IMR-90 (cell line): ENCODE data around the gene ERMARD. TPM values are rescaled to one million over a fixed set of nuclear protein-coding genes. Genes with fewer than 3 reads are reported as not detected.

Source experiments
- ATAC-seq: fragments of 200-7000 bp; cut with Tn5 transposase; 2 replicates; pipeline ENCODE4 v1.9.1; 2020; ENCODE audit warnings: low read depth, mild to moderate bottlenecking, moderate library complexity
- BruUV-seq: library from RNA; stranded (reverse); fragments of 400-500 nt; replicated peaks from 2 replicates; lab custom pipeline; 2021; lab: Mats Ljungman, UMichigan
- CTCF ChIA-PET: fragments of 300-600 bp; formaldehyde crosslinking; extraction: SDS; loops from one replicate; lab custom pipeline; 2021; ENCODE audit warnings: antibody characterized with exemption; lab: Yijun Ruan, JAX
- POLR2A ChIA-PET: fragments of 300-600 bp; sonication (Branson Sonifier 250); formaldehyde crosslinking; loops from one replicate; lab custom pipeline; 2022; ENCODE audit warnings: antibody characterized with exemption; ENCODE audit not compliant: unreplicated experiment; lab: Charles Lee
- DNase-seq: peaks from one replicate; pipeline ENCODE4 v3.0.0; 2013
- H2AFZ ChIP-seq: replicated peaks from 2 replicates; pipeline ENCODE3; 2013; ENCODE audit warnings: low read length, mild to moderate bottlenecking; ENCODE audit not compliant: poor library complexity
- H2AK5ac ChIP-seq: 2 replicates; pipeline ENCODE4 v1.6.1; 2013; ENCODE audit warnings: low read depth, low read length, inconsistent platforms
- H2AK9ac ChIP-seq: replicated peaks from 2 replicates; pipeline ENCODE3; 2013; ENCODE audit warnings: mild to moderate bottlenecking, low read depth, low read length, moderate library complexity; ENCODE audit not compliant: poor library complexity
- H2BK120ac ChIP-seq: 2 replicates; pipeline ENCODE4 v1.6.1; 2013; ENCODE audit warnings: low read depth, low read length, inconsistent platforms
- H2BK15ac ChIP-seq: 3 replicates; pipeline ENCODE4 v1.6.1; 2013; ENCODE audit warnings: low read depth, low read length, inconsistent platforms
- H2BK20ac ChIP-seq: 2 replicates; pipeline ENCODE4 v1.6.1; 2013; ENCODE audit warnings: low read depth, mild to moderate bottlenecking, inconsistent platforms, low read length, moderate library complexity
- H2BK5ac ChIP-seq: 2 replicates; pipeline ENCODE4 v1.6.1; 2013; ENCODE audit warnings: mild to moderate bottlenecking, low read depth, low read length, inconsistent platforms; ENCODE audit not compliant: poor library complexity, severe bottlenecking
- H3K14ac ChIP-seq: replicated peaks from 2 replicates; pipeline ENCODE4 v1.6.1; 2013; ENCODE audit warnings: low read depth, low read length, inconsistent platforms
- H3K18ac ChIP-seq: 2 replicates; pipeline ENCODE4 v1.6.1; 2013; ENCODE audit warnings: low read depth, low read length, control low read depth
- H3K23ac ChIP-seq: 2 replicates; pipeline ENCODE4 v1.6.1; 2013; ENCODE audit warnings: low read depth, low read length, inconsistent platforms
- H3K27ac ChIP-seq: 2 replicates; pipeline ENCODE4 v1.5.1; 2013; ENCODE audit warnings: mild to moderate bottlenecking, control low read depth, low read length; ENCODE audit not compliant: insufficient read depth
- H3K27me3 ChIP-seq: 2 replicates; pipeline ENCODE4 v1.6.1; 2013; ENCODE audit warnings: low read length; ENCODE audit not compliant: control insufficient read depth, insufficient read depth
- H3K36me3 ChIP-seq: 2 replicates; pipeline ENCODE4 v1.6.1; 2013; ENCODE audit warnings: low read length, mixed read lengths; ENCODE audit not compliant: control insufficient read depth, insufficient read depth
- H3K4ac ChIP-seq: 2 replicates; pipeline ENCODE4 v1.6.1; 2013; ENCODE audit warnings: low read depth, low read length, inconsistent platforms
- H3K4me1 ChIP-seq: 2 replicates; pipeline ENCODE4 v1.6.1; 2013; ENCODE audit warnings: low read length, mixed read lengths; ENCODE audit not compliant: control insufficient read depth, insufficient read depth
- H3K4me2 ChIP-seq: 2 replicates; pipeline ENCODE4 v1.6.1; 2013; ENCODE audit warnings: low read depth, mild to moderate bottlenecking, control low read depth, low read length, moderate library complexity
- H3K4me3 ChIP-seq: 2 replicates; pipeline ENCODE4 v1.5.1; 2013; ENCODE audit warnings: low read depth, mild to moderate bottlenecking, control low read depth, low read length, moderate library complexity; ENCODE audit not compliant: insufficient read depth
- H3K56ac ChIP-seq: 2 replicates; pipeline ENCODE4 v1.6.1; 2013; ENCODE audit warnings: low read length, inconsistent platforms; ENCODE audit not compliant: insufficient read depth; ENCODE audit errors: extremely low read depth
- H3K79me1 ChIP-seq, 2 experiments: 2 replicates each; pipeline ENCODE4 v1.6.1; 2013; ENCODE audit warnings: low read length in 2 of 2, inconsistent platforms in 1 of 2, low read depth in 1 of 2
- H3K9ac ChIP-seq: 2 replicates; pipeline ENCODE4 v1.6.1; 2013; ENCODE audit warnings: low read depth, low read length, control low read depth
- H3K9me1 ChIP-seq: 2 replicates; pipeline ENCODE4 v1.6.1; 2013; ENCODE audit warnings: low read length, inconsistent platforms; ENCODE audit not compliant: insufficient read depth
- H3K9me3 ChIP-seq: 2 replicates; pipeline ENCODE4 v1.6.1; 2013; ENCODE audit warnings: low read length; ENCODE audit not compliant: control insufficient read depth, insufficient read depth
- H4K20me1 ChIP-seq: 2 replicates; pipeline ENCODE4 v1.6.1; 2013; ENCODE audit warnings: low read length, inconsistent platforms; ENCODE audit not compliant: insufficient read depth
- H4K5ac ChIP-seq: 2 replicates; pipeline ENCODE4 v1.6.1; 2013; ENCODE audit warnings: mild to moderate bottlenecking, low read depth, low read length, control low read depth
- H4K8ac ChIP-seq, 2 experiments: 2 replicates each; pipeline ENCODE4 v1.6.1; 2013; ENCODE audit warnings: low read depth in 2 of 2, low read length in 2 of 2, control low read depth in 1 of 2, inconsistent platforms in 1 of 2
- H4K91ac ChIP-seq: 2 replicates; pipeline ENCODE4 v1.6.1; 2013; ENCODE audit warnings: low read depth, low read length, inconsistent platforms; ENCODE audit not compliant: insufficient read depth
- BHLHE40 ChIP-seq: fragments of 150-350 bp; IDR thresholded peaks from 2 replicates; pipeline ENCODE4 v1.6.1; 2016; ENCODE audit warnings: mild to moderate bottlenecking, low read depth, low read length
- CHD1 ChIP-seq: IDR thresholded peaks from 2 replicates; pipeline ENCODE4 v1.6.1; 2012; ENCODE audit warnings: low read depth, low read length, improper control_type of control experiment
- CTCF ChIP-seq: conservative IDR thresholded peaks from 2 replicates; pipeline ENCODE4 v1.5.1; 2012; ENCODE audit warnings: mild to moderate bottlenecking, low read depth, low read length, improper control_type of control experiment
- ELK1 ChIP-seq: fragments of 150-350 bp; IDR thresholded peaks from 2 replicates; pipeline ENCODE4 v1.6.1; 2016; ENCODE audit warnings: low read depth, mild to moderate bottlenecking, low read length, moderate library complexity, borderline replicate concordance
- NFE2L2 ChIP-seq: fragments of 150-350 bp; IDR thresholded peaks from 2 replicates; pipeline ENCODE4 v1.6.1; 2016; ENCODE audit warnings: low read depth, mild to moderate bottlenecking, low read length
- RAD21 ChIP-seq: IDR thresholded peaks from 2 replicates; pipeline ENCODE4 v1.6.1; 2012; ENCODE audit warnings: low read length, improper control_type of control experiment
- RCOR1 ChIP-seq: IDR thresholded peaks from 2 replicates; pipeline ENCODE4 v1.6.1; 2012; ENCODE audit warnings: mild to moderate bottlenecking, low read length, improper control_type of control experiment; ENCODE audit not compliant: insufficient replicate concordance
- RFX5 ChIP-seq: IDR thresholded peaks from 2 replicates; pipeline ENCODE4 v1.8.0; 2012; ENCODE audit warnings: low read depth, mild to moderate bottlenecking, low read length, moderate library complexity
- USF2 ChIP-seq: fragments of 150-350 bp; IDR thresholded peaks from 2 replicates; pipeline ENCODE4 v1.6.1; 2017; ENCODE audit warnings: mild to moderate bottlenecking, antibody characterized with exemption, low read length, low read depth
- WGBS, 2 experiments: methylation state at CpG; one replicate each; pipeline versions ENCODE4 v1.1.5 to v1.1.7; 2013; ENCODE audit warnings: missing lambda C conversion rate in 2 of 2; ENCODE audit not compliant: insufficient read length in 1 of 2; ENCODE audit errors: extremely low coverage in 2 of 2; 5-methylcytosine and 5-hydroxymethylcytosine counted together
- dilution Hi-C: fragments of 300-500 bp; cut with HindIII; formaldehyde crosslinking; loops from one replicate; pipeline ENCODE4 v1.14.3; 2018; ENCODE audit warnings: low sequenced_read_pairs; ENCODE audit not compliant: unreplicated experiment
- in situ Hi-C: fragments of 300-500 bp; cut with MboI; formaldehyde crosslinking; loops from 3 replicates; pipeline ENCODE4 v1.14.3; 2019; ENCODE audit warnings: low sequenced_read_pairs, inconsistent platforms, mixed read lengths
- intact Hi-C: fragments of 100-400 bp; cut with micrococcal nuclease; formaldehyde crosslinking; loops from 2 replicates; pipeline ENCODE4 v1.10.0; 2022
- polyA plus RNA-seq, 3 experiments: library from polyadenylated mRNA; depleted of rRNA; stranded (reverse); fragments of >200 nt; gene quantifications; 2 replicates each; pipeline ENCODE4 v1.2.3, GENCODE V29; 2012; ENCODE audit warnings: low replicate concordance in 1 of 3
- total RNA-seq: library from RNA; depleted of rRNA; stranded (reverse); fragments of >200 nt; gene quantifications from 2 replicates; pipeline ENCODE4 v1.2.3, GENCODE V29; 2012

ERMARD gene
- total and polyA plus RNA-seq, 2 of the 4 experiments (the other 2 are of a cell fraction) = 15.1 to 25.4 TPM

- H4K5ac ChIP-seq = no peak overlapping the region
- CTCF ChIA-PET = interaction anchor here (1.2 to 1.9 kb wide), 10 partner anchors 8 to 715 kb away, joined by 3 to 21 read pairs (median 8); no protein-coding TSS in a partner anchor
- H3K56ac ChIP-seq = no peak overlapping the region
- H2BK15ac ChIP-seq = no peak overlapping the region
- no peak overlapping the region for H3K4me3 ChIP-seq
- H3K79me1 ChIP-seq = no peaks in the 10 kb centered on the region
- H4K8ac ChIP-seq = no peak overlapping the region
- no peaks in the 10 kb centered on the region for H4K20me1 ChIP-seq
- H3K9ac ChIP-seq = no peak overlapping the region
- no peak overlapping the region for H3K4me2 ChIP-seq
- no peak overlapping the region for H3K18ac ChIP-seq
- H2BK120ac ChIP-seq = no peak overlapping the region
- no peak overlapping the region for H2AK5ac ChIP-seq
- intact Hi-C loops = loop anchor here (1.0 to 10.0 kb wide), 3 partner anchors 464 to 699 kb away; partner anchors contain the start of gene DLL1
- dilution Hi-C loops = no loop called here
- BruUV-seq = no TSS peak
- no peak for ATAC-seq
- H3K23ac ChIP-seq = no peak overlapping the region
- no peak overlapping the region for H3K4ac ChIP-seq
- in situ Hi-C loops = loop anchor here (5.0 kb wide), 1 partner anchor 686 kb away; no protein-coding TSS in a partner anchor
- no peak overlapping the region for H2BK20ac ChIP-seq
- no peak overlapping the region for H3K27ac ChIP-seq
- H2AFZ ChIP-seq = peak overlapping the region; percentile 33
- no peak overlapping the region for H4K91ac ChIP-seq
- H3K27me3 ChIP-seq = peaks cover 4% of the 10 kb centered on the region
- WGBS, 2 experiments = 75% methylated on average over 2 of the region's 12 CpGs; no CpG with 5 or more reads in 1 of the 2 experiments
- H3K14ac ChIP-seq = no peak overlapping the region
- H3K4me1 ChIP-seq = no peaks in the 10 kb centered on the region
- no peaks in the 10 kb centered on the region; the same call in 1 of the 2 replicates for H3K9me3 ChIP-seq
- no peaks in the 10 kb centered on the region for H3K36me3 ChIP-seq
- DNase-seq = no peak
- no peak overlapping the region for H2AK9ac ChIP-seq
- no peak overlapping the region for H2BK5ac ChIP-seq
- no peak for TF ChIP-seq RAD21
- no peak for TF ChIP-seq NFE2L2
- TF ChIP-seq ELK1 = no peak
- no peak for TF ChIP-seq CHD1
- TF ChIP-seq USF2 = no peak
- no peak for TF ChIP-seq RFX5
- TF ChIP-seq CTCF = no peak
- no peak for TF ChIP-seq RCOR1
- TF ChIP-seq BHLHE40 = no peak
- H3K9me1 ChIP-seq = no peaks in the 10 kb centered on the region
- POLR2A ChIA-PET = no interaction called here
Measured at GRCh38 chr6:169830876-169831275, 79.5 kb downstream of the ERMARD start.
